Endothelial cell of umbilical vein (primary cell): ENCODE results near the gene UBD. TPM values are rescaled to one million over a fixed set of nuclear protein-coding genes. Genes with fewer than 3 reads are reported as not detected.
A peak's percentile ranks its signal among the peaks of the same experiment; 100 is the strongest.

Source experiments
- BruUV-seq: library from RNA; stranded (reverse); fragments of 400-500 nt; replicated peaks from 2 replicates; lab custom pipeline; 2021; lab: Mats Ljungman, UMichigan
- CTCF ChIA-PET: fragments of 300-600, 350-600 bp; sonication (Branson Sonifier 250); formaldehyde crosslinking; loops from one replicate; lab custom pipeline; 2021; ENCODE audit warnings: antibody characterized with exemption, inconsistent platforms; lab: Charles Lee
- POLR2A ChIA-PET: fragments of 300-600, 350-600 bp; sonication (Branson Sonifier 250); formaldehyde crosslinking; loops from one replicate; lab custom pipeline; 2021; ENCODE audit warnings: antibody characterized with exemption, inconsistent platforms; lab: Charles Lee
- DNase-seq: peaks from one replicate; pipeline ENCODE4 v3.0.0-alpha.2; 2011; ENCODE audit warnings: low read depth, low spot score
- FAIRE-seq: peaks from 2 replicates; lab custom pipeline; 2011; peaks lifted over from hg19 to GRCh38; lab: Jason Lieb, UNC
- H2AFZ ChIP-seq: 2 replicates; pipeline ENCODE4 v1.6.0; 2012; ENCODE audit warnings: low read depth, low read length, control low read depth, inconsistent platforms
- H3K27ac ChIP-seq: 2 replicates; pipeline ENCODE4 v1.5.1; 2011; ENCODE audit warnings: low read depth, mild to moderate bottlenecking, control low read depth, low read length, moderate library complexity; ENCODE audit not compliant: insufficient read depth
- H3K27me3 ChIP-seq, 2 experiments: 2 replicates each; pipeline versions ENCODE4 v1.6.0 to v1.6.1; 2011; ENCODE audit warnings: low read length in 2 of 2, mixed read lengths in 1 of 2; ENCODE audit not compliant: control insufficient read depth in 2 of 2, insufficient read depth in 2 of 2
- H3K36me3 ChIP-seq, 2 experiments: 2 replicates in 1 of 2; 3 replicates in 1 of 2; pipeline ENCODE4 v1.5.1; 2011; ENCODE audit warnings: low read length in 2 of 2, mild to moderate bottlenecking in 1 of 2, moderate library complexity in 1 of 2; ENCODE audit not compliant: control insufficient read depth in 2 of 2, insufficient read depth in 2 of 2; ENCODE audit errors: extremely low read depth in 1 of 2
- H3K4me1 ChIP-seq: 3 replicates; pipeline ENCODE4 v1.5.1; 2011; ENCODE audit warnings: mild to moderate bottlenecking, low read length; ENCODE audit not compliant: control insufficient read depth, insufficient read depth; ENCODE audit errors: extremely low read depth
- H3K4me2 ChIP-seq: 2 replicates; pipeline ENCODE4 v1.6.1; 2011; ENCODE audit warnings: low read length, control low read depth, mixed read lengths; ENCODE audit not compliant: insufficient read depth
- H3K4me3 ChIP-seq, 3 experiments: fragments of 200-600 bp in 1 of 3; sonication (generic), shearing (Covaris generic) in 1 of 3; replicated peaks in 1 of 3; 2 replicates each; pipeline ENCODE4 v1.5.1; 2011 to 2016; ENCODE audit warnings: control low read depth in 3 of 3, low read length in 3 of 3, mild to moderate bottlenecking in 2 of 3, inconsistent platforms in 1 of 3, low read depth in 1 of 3, moderate library complexity in 1 of 3; ENCODE audit not compliant: insufficient read depth in 1 of 3
- H3K79me2 ChIP-seq: 2 replicates; pipeline ENCODE4 v1.6.0; 2012; ENCODE audit warnings: low read length, inconsistent platforms; ENCODE audit not compliant: control insufficient read depth, insufficient read depth
- H3K9ac ChIP-seq: replicated peaks from 2 replicates; pipeline ENCODE3; 2011; ENCODE audit warnings: low read length, control low read depth; ENCODE audit not compliant: insufficient read depth; ENCODE audit errors: extremely low read depth
- H3K9me1 ChIP-seq: replicated peaks from 3 replicates; pipeline ENCODE4 v1.6.0; 2011; ENCODE audit warnings: mild to moderate bottlenecking, low read length; ENCODE audit not compliant: control insufficient read depth, insufficient read depth; ENCODE audit errors: extremely low read depth
- H3K9me3 ChIP-seq: replicated peaks from 2 replicates; pipeline ENCODE4 v1.5.1; 2012; ENCODE audit warnings: low read length, inconsistent platforms; ENCODE audit not compliant: control insufficient read depth, insufficient read depth
- H4K20me1 ChIP-seq: replicated peaks from 2 replicates; pipeline ENCODE3; 2011; ENCODE audit warnings: mild to moderate bottlenecking, low read length; ENCODE audit not compliant: control insufficient read depth, insufficient read depth; ENCODE audit errors: extremely low read depth
- CTCF ChIP-seq, 2 donors: IDR thresholded peaks; 1 replicate in 1 of 2; 2 replicates in 1 of 2; pipeline ENCODE4 v1.5.1; 2011; ENCODE audit warnings: low read length in 2 of 2, mild to moderate bottlenecking in 2 of 2, moderate library complexity in 2 of 2, control low read depth in 1 of 2, inconsistent platforms in 1 of 2, low read depth in 1 of 2; ENCODE audit not compliant: insufficient read depth in 1 of 2; ENCODE audit errors: extremely low read depth in 1 of 2
- FOS ChIP-seq: IDR thresholded peaks from 2 replicates; pipeline ENCODE4 v1.6.1; 2011; ENCODE audit warnings: mild to moderate bottlenecking, low read length, moderate library complexity, borderline replicate concordance; ENCODE audit not compliant: insufficient read depth
- GATA2 ChIP-seq: IDR thresholded peaks from 2 replicates; pipeline ENCODE4 v1.7.0; 2011; ENCODE audit warnings: low read depth, mild to moderate bottlenecking, moderate library complexity, mixed read lengths, low read length; ENCODE audit not compliant: insufficient read length, insufficient read depth
- MAX ChIP-seq: IDR thresholded peaks from 2 replicates; pipeline ENCODE4 v1.6.1; 2011; ENCODE audit not compliant: insufficient read depth, insufficient read length
- MYC ChIP-seq: IDR thresholded peaks from one replicate; pipeline ENCODE4 v1.6.1; 2011; ENCODE audit warnings: mild to moderate bottlenecking, low read depth, low read length
- POLR2A ChIP-seq: IDR thresholded peaks from 2 replicates; pipeline ENCODE4 v1.6.1; 2012; ENCODE audit warnings: low read depth, mild to moderate bottlenecking, control low read depth, low read length
- POLR2AphosphoS5 ChIP-seq: IDR thresholded peaks from 2 replicates; pipeline ENCODE4 v1.6.1; 2012; ENCODE audit warnings: low read depth, mild to moderate bottlenecking, control low read depth, low read length, moderate library complexity; ENCODE audit not compliant: insufficient read depth
- dilution Hi-C: fragments of 300-500 bp; cut with MboI; formaldehyde crosslinking; loops from one replicate; pipeline ENCODE4 v1.15.0; 2019; ENCODE audit warnings: low sequenced_read_pairs; ENCODE audit not compliant: extremely low pct_ligation_motif_present
- intact Hi-C: fragments of 100-400 bp; cut with micrococcal nuclease; formaldehyde crosslinking; loops from one replicate; pipeline ENCODE4 v1.10.0; 2022
- polyA plus RNA-seq, 4 experiments: library from polyadenylated mRNA; depleted of rRNA in 3 of 4; stranded (reverse) in 3 of 4; unstranded in 1 of 4; fragments of >200 nt; gene quantifications; 2 replicates each; pipeline versions ENCODE4 v1.2.1 to v1.2.3, GENCODE V29; 2011 to 2012; ENCODE audit warnings: missing spikeins in 1 of 4
- total RNA-seq: library from RNA; stranded (reverse); gene quantifications from 2 replicates; pipeline ENCODE4 v1.2.3, GENCODE V29; 2021

UBD gene
- total and polyA plus RNA-seq, 2 donors (not counting 3 experiments of a cell fraction or from before 2014, with no cell fraction given): 0.10 to 0.31 TPM

GRCh38 chr6:29602564-29603361 lies 43.2 kb upstream of the UBD start:
- Histone ChIP-seq H3K9ac (no peak overlapping the region), H3K4me2 (no peak overlapping the region), H3K27ac (no peak overlapping the region), H4K20me1 (no peaks in the 10 kb centered on the region), H3K9me1 (no peaks in the 10 kb centered on the region), H3K4me1 (no peaks in the 10 kb centered on the region), H3K9me3 (no peaks in the 10 kb centered on the region), H3K4me3 (no peak overlapping the region), H3K27me3 (no peaks in the 10 kb centered on the region), H3K79me2 (no peaks in the 10 kb centered on the region), H3K36me3 (peaks cover 3 to 23% of the 10 kb centered on the region in 2 experiments), H2AFZ (no peak overlapping the region)
- BruUV-seq: TSS peak; percentile 20
- POLR2A ChIA-PET: no interaction called here
- CTCF ChIA-PET: interaction anchor here (1.0 to 1.1 kb wide), 2 partner anchors 13 to 44 kb away, joined by 3 read pairs; partner anchors contain the start of gene UBD
- no peak for FAIRE-seq
- intact Hi-C loops (no loop called here), dilution Hi-C loops (no loop called here)
- DNase-seq: no peak
- peak in 1 of 2 donors; percentile 17 for TF ChIP-seq CTCF (IDR thresholded peaks at IDR 0.05; ENCODE audit: extremely low read depth in 1 of 2, insufficient read depth in 1 of 2, low read depth in 1 of 2, low read length in 2 of 2)
- TF ChIP-seq POLR2A: no peak
- no peak for TF ChIP-seq FOS
- TF ChIP-seq GATA2: no peak
- TF ChIP-seq MYC: no peak
- no peak for TF ChIP-seq MAX
- TF ChIP-seq POLR2AphosphoS5: no peak
